ENCODE results near the gene CFAP210. TPM values are rescaled to one million over a fixed set of nuclear protein-coding genes. Genes with fewer than 3 reads are reported as not detected.

Gene CFAP210
- total and polyA plus RNA-seq, 9 of the 15 experiments (the other 6 are each of a cell fraction or from before 2014, with no cell fraction given), result 0.75 to 3.6 (median 1.3) TPM

- TF ChIP-seq E2F8 (IDR thresholded peaks at IDR 0.05; ENCODE audit: low read depth, partially characterized antibody) (no peak), KDM5B (IDR thresholded peaks at IDR 0.05; ENCODE audit: insufficient replicate concordance, low read depth, low read length) (peak; percentile 11), ZKSCAN1 (IDR thresholded peaks at IDR 0.05; ENCODE audit: low read depth, low read length) (0 out of 2 replicates have a peak, but pooled peaks have one; percentile 10), DPF2 (IDR thresholded peaks at IDR 0.05) (0 out of 2 replicates have a peak, but pooled peaks have one; percentile 57), ARID1B (IDR thresholded peaks at IDR 0.05) (peak; percentile 67), ATF3 (IDR thresholded peaks at IDR 0.05) (no peak), ATF3 (CRISPR knock-in tag; conservative IDR thresholded peaks at IDR 0.05) (no peak), RBM39 (optimal IDR thresholded peaks at IDR 0.05; ENCODE audit: low read depth, low read length) (no peak), L3MBTL2 (IDR thresholded peaks at IDR 0.05) (peak; percentile 43; the same call in 1 of the 2 replicates), RNF2 (IDR thresholded peaks at IDR 0.05) (peak; percentile 57; the same call in 1 of the 2 replicates), BACH1 (tag; IDR thresholded peaks at IDR 0.05) (no peak), SRSF7 (optimal IDR thresholded peaks at IDR 0.05; ENCODE audit: low read depth, low read length) (no peak), RB1 (IDR thresholded peaks at IDR 0.05; ENCODE audit: low read depth) (peak; percentile 33; the same call in 1 of the 2 replicates), NFIC (IDR thresholded peaks at IDR 0.05) (peak; percentile 59; the same call in 1 of the 2 replicates), MNT (conservative IDR thresholded peaks at IDR 0.05) (0 out of 4 replicates have a peak, but pooled peaks of 1 of the 2 experiments have one; percentile 24), THAP7 (CRISPR knock-in tag; IDR thresholded peaks at IDR 0.05) (no peak), ZEB2 (IDR thresholded peaks at IDR 0.05) (0 out of 2 replicates have a peak, but pooled peaks have one; percentile 14), TCF3 (CRISPR knock-in tag; IDR thresholded peaks at IDR 0.05) (peak; percentile 74), GTF3C2 (IDR thresholded peaks at IDR 0.05; ENCODE audit: borderline replicate concordance, extremely low read depth, insufficient read length) (no peak)
These were observed 21.4 kb upstream of the CFAP210 start (continued) for GRCh38 chr2:169715379-169716237.
